ENCODE measurements around the gene CNTNAP2. TPM values are rescaled to one million over a fixed set of nuclear protein-coding genes. Genes with fewer than 3 reads are reported as not detected.
A peak's percentile ranks its signal among the peaks of the same experiment; 100 is the strongest.

CNTNAP2 gene
- total RNA-seq, 1 experiment from 2014 or later: 42.5 TPM

DNA sequence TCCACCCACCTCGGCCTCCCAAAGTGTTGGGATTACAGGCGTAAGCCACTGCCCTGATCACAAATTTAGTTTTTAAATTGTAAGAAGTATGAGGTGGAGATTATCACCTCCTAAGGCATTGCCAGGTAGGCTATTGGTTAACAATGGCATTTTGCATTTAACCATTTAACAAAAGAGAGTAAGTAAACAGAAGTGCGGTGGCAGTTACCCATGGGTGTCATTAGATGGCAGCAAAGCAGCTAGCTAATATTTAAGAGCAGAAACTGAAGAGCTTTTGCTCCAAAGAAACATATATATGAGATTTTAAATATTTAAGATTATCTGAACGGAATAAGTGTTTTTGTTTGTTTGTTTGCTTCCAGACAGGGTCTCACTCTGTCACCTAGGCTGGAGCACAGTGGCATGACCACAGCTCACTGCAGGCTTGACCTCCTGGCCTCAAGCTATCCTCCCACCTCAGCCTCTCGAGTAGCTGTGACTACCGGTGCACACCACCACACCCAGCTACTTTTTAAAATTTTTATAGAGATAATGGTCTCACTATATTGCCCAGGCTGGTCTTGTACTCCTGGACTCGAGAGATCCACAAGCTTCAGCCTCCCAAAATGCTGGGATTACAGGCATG, 2148.4 kb downstream of the CNTNAP2 start:
- TF ChIP-seq, protein P1, sequence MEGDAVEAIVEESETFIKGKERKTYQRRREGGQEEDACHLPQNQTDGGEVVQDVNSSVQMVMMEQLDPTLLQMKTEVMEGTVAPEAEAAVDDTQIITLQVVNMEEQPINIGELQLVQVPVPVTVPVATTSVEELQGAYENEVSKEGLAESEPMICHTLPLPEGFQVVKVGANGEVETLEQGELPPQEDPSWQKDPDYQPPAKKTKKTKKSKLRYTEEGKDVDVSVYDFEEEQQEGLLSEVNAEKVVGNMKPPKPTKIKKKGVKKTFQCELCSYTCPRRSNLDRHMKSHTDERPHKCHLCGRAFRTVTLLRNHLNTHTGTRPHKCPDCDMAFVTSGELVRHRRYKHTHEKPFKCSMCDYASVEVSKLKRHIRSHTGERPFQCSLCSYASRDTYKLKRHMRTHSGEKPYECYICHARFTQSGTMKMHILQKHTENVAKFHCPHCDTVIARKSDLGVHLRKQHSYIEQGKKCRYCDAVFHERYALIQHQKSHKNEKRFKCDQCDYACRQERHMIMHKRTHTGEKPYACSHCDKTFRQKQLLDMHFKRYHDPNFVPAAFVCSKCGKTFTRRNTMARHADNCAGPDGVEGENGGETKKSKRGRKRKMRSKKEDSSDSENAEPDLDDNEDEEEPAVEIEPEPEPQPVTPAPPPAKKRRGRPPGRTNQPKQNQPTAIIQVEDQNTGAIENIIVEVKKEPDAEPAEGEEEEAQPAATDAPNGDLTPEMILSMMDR (IDR thresholded peaks at IDR 0.05; ENCODE audit: insufficient read depth in 1 of 2, low read depth in 1 of 2, low read length in 1 of 2, severe bottlenecking in 1 of 2, unreplicated experiment in 1 of 2): peak; percentile 75 to 83
- POLR2A ChIA-PET: no interaction called here
- Mint-ChIP-seq H3K4me3 (ENCODE audit: unreplicated experiment) (no peak overlapping the region), H3K27ac (ENCODE audit: unreplicated experiment) (no peak overlapping the region), H3K27me3 (ENCODE audit: insufficient read depth, unreplicated experiment) (no peaks in the 10 kb centered on the region), H3K36me3 (ENCODE audit: insufficient read depth, unreplicated experiment) (peaks cover 9% of the 10 kb centered on the region), H3K9me3 (ENCODE audit: unreplicated experiment) (peaks cover 9% of the 10 kb centered on the region), H3K4me1 (ENCODE audit: low read depth, unreplicated experiment) (peaks cover 28% of the 10 kb centered on the region)
- Histone ChIP-seq H3K27me3 (replicated peaks; ENCODE audit: control insufficient read depth, insufficient read depth, low read length) (no peaks in the 10 kb centered on the region), H3K36me3 (ENCODE audit: control insufficient read depth, insufficient read depth, low read length) (no peaks in the 10 kb centered on the region), H3K4me1 (peaks cover 16% of the 10 kb centered on the region), H3K4me3 (ENCODE audit: low read depth, low read length) (no peak overlapping the region), H3K9me3 (no peaks in the 10 kb centered on the region)
- CTCF ChIA-PET: interaction anchor here (0.6 to 1.8 kb wide), 19 partner anchors 12 to 708 kb away, joined by 3 to 21 read pairs (median 4); no protein-coding TSS in a partner anchor
- BruUV-seq (replicated peaks): no TSS peak
- peak in 1 of 2 experiments; percentile 53 for DNase-seq
- intact Hi-C loops (cut with micrococcal nuclease; ENCODE audit: unreplicated experiment): loop anchor here (1.0 kb wide), 4 partner anchors 53 to 220 kb away; no protein-coding TSS in a partner anchor

DNA sequence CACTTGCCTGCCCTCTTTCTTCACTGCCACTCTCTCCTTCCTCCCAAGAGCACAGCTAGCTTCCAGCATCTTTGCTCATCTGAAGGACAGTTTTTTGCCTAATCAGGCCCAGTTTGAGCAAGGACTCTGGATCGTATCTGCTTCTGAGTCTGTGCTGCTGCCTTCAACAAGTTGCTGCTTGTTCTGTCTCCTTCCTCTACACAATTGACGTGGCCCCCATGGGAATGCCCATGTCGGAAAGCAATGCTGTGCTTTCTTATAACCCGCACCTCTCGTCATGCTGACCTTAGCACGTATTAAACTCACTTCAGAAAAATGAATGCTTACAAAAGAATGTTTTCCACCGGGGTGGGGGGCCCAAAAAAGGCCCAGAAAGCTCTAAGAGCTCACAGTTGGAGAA, 2149.3 kb downstream of the CNTNAP2 start:
- Mint-ChIP-seq H3K36me3 (ENCODE audit: insufficient read depth, unreplicated experiment) (peaks cover 9% of the 10 kb centered on the region), H3K4me1 (ENCODE audit: low read depth, unreplicated experiment) (peaks cover 35% of the 10 kb centered on the region), H3K9me3 (ENCODE audit: unreplicated experiment) (peaks cover 9% of the 10 kb centered on the region), H3K27ac (ENCODE audit: unreplicated experiment) (no peak overlapping the region), H3K27me3 (ENCODE audit: insufficient read depth, unreplicated experiment) (no peaks in the 10 kb centered on the region), H3K4me3 (ENCODE audit: unreplicated experiment) (no peak overlapping the region)
- intact Hi-C loops (cut with micrococcal nuclease; ENCODE audit: unreplicated experiment): loop anchor here (1.0 kb wide), 4 partner anchors 52 to 219 kb away; no protein-coding TSS in a partner anchor
- TF ChIP-seq, protein P1 (IDR thresholded peaks at IDR 0.05; ENCODE audit: insufficient read depth in 1 of 2, low read depth in 1 of 2, low read length in 1 of 2, severe bottlenecking in 1 of 2, unreplicated experiment in 1 of 2): no peak
- CTCF ChIA-PET: interaction anchor here (0.8 to 1.8 kb wide), 4 partner anchors 71 to 220 kb away, joined by 3 to 21 read pairs (median 12); no protein-coding TSS in a partner anchor
- no peaks in the 10 kb centered on the region for H3K27me3 ChIP-seq (replicated peaks; ENCODE audit: control insufficient read depth, insufficient read depth, low read length)
- H3K36me3 ChIP-seq (ENCODE audit: control insufficient read depth, insufficient read depth, low read length): no peaks in the 10 kb centered on the region
- POLR2A ChIA-PET: no interaction called here
- no peaks in the 10 kb centered on the region for H3K9me3 ChIP-seq
- no peak overlapping the region for H3K4me3 ChIP-seq (ENCODE audit: low read depth, low read length)
- peaks cover 23% of the 10 kb centered on the region for H3K4me1 ChIP-seq
- BruUV-seq (replicated peaks): no TSS peak
- no peak for DNase-seq

DNA sequence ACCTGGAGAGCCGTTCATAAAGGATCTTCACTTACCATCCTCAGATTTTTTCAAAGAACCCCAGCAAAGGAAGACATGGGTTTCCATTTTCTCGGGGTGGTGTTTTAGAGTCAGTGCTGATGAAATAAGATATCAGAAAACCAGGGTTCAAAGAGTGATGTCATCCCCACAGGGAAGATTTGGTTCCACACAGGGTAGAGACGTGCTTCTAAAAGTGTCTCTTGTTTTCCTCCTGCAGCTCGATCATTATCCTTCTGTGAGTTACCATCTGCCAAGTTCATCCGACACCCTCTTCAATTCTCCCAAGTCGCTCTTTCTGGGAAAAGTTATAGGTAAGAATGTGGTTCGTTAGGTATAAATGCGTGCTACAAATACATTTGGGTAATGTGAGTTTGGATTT, 2150.2 kb downstream of the CNTNAP2 start:
- CTCF ChIA-PET: no interaction called here

More for the DNA sequence above, 2150.2 kb downstream of the CNTNAP2 start:
- intact Hi-C loops (cut with micrococcal nuclease; ENCODE audit: unreplicated experiment): no loop called here
- TF ChIP-seq, protein P1 (IDR thresholded peaks at IDR 0.05; ENCODE audit: insufficient read depth in 1 of 2, low read depth in 1 of 2, low read length in 1 of 2, severe bottlenecking in 1 of 2, unreplicated experiment in 1 of 2): no peak
- Mint-ChIP-seq H3K27ac (ENCODE audit: unreplicated experiment) (no peak overlapping the region), H3K27me3 (ENCODE audit: insufficient read depth, unreplicated experiment) (no peaks in the 10 kb centered on the region), H3K36me3 (ENCODE audit: insufficient read depth, unreplicated experiment) (peaks cover 9% of the 10 kb centered on the region), H3K4me1 (ENCODE audit: low read depth, unreplicated experiment) (peaks cover 35% of the 10 kb centered on the region), H3K4me3 (ENCODE audit: unreplicated experiment) (no peak overlapping the region), H3K9me3 (ENCODE audit: unreplicated experiment) (peaks cover 9% of the 10 kb centered on the region)
- H3K4me1 ChIP-seq: peaks cover 32% of the 10 kb centered on the region
- no peak for DNase-seq
- no peaks in the 10 kb centered on the region for H3K36me3 ChIP-seq (ENCODE audit: control insufficient read depth, insufficient read depth, low read length)
- no TSS peak for BruUV-seq (replicated peaks)
- H3K4me3 ChIP-seq (ENCODE audit: low read depth, low read length): no peak overlapping the region
- POLR2A ChIA-PET: no interaction called here
- no peaks in the 10 kb centered on the region for H3K27me3 ChIP-seq (replicated peaks; ENCODE audit: control insufficient read depth, insufficient read depth, low read length)
- H3K9me3 ChIP-seq: no peaks in the 10 kb centered on the region

Measured in Caco-2 (cell line).